ENCODE measurements around the gene MINDY4. TPM values are rescaled to one million over a fixed set of nuclear protein-coding genes. Genes with fewer than 3 reads are reported as not detected.

Gene MINDY4
- total RNA-seq, 1 donor from 2014 or later = 0.96 TPM

DNA sequence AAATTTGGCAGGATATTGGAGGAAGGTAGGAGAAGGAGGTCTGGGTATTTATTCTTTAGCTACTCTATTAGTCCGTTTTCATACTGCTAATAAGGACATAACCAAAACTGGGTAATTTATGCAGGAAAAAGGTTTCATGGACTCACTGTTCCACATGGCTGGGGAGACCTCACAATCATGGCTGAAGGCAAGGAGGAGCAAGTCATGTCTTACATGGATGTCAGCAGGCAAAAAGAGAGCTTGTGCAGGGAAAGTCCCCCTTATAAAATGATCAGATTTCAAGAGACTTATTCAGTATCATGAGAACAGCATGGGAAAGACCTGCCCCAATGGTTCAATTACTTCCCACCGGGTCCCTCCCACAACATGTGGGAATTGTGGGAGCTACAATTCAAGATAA, 21.2 kb upstream of the MINDY4 start:
- H3K36me3 Mint-ChIP-seq (ENCODE audit: low read depth) = no peaks in the 10 kb centered on the region
- no peaks in the 10 kb centered on the region for H3K4me1 Mint-ChIP-seq (ENCODE audit: low read depth)
- intact Hi-C loops (cut with micrococcal nuclease) = no loop called here
- DNase-seq (ENCODE audit: low spot score) = no peak
- no peaks in the 10 kb centered on the region for H3K9me3 Mint-ChIP-seq
- H3K27ac Mint-ChIP-seq = no peak overlapping the region
- H3K4me3 Mint-ChIP-seq = no peak overlapping the region
- no peaks in the 10 kb centered on the region for H3K27me3 Mint-ChIP-seq (ENCODE audit: insufficient read depth)

DNA sequence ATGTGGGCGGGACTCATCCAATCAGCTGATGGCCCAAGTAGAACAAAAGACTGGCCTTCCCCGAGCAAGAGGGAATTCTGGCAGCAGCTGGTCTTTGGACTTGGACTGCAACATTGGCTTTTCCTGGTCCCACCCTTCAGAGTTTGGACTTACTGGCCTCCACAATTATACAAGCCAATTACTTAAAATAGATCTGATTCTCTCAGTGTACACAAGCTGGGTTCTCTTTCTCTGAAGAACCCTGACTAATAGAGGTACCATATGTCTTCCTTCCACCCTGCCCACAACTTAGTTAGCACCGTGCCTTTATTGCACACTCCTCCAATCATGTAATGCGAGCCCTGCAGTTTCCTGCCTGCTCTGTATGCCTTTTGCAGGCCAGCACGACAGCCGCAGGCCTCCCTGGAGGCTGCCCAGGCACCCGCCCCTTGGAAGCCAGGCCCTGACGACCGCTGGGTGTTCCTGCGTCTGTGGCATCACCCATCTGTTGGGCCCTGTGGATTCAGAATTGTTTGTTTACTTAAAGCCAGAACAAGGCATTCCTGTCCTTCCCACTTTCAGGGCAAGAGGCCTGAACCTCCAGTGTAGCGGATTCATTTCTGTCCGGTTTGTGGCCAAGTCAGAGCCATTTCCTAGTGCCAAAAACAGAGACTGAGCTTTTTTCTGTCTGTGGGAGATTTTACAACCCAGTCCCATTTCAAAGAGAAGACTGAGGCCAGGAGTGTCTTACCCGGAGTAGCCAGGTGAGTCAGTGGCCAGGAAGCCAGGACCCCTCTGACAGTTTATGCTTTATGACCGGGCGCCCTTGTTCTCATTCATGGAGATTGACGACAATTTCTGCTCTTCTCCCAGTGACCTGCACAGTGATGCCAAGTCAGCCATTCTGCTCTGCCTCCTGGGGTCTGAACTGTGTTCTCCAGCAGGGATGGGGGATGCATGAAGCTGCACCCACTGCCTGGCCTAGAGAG, 20.2 kb upstream of the MINDY4 start:
- no peaks in the 10 kb centered on the region for H3K27me3 Mint-ChIP-seq (ENCODE audit: insufficient read depth)
- H3K36me3 Mint-ChIP-seq (ENCODE audit: low read depth) = no peaks in the 10 kb centered on the region

GRCh38 chr7:30751696-30752273, 19.4 kb upstream of the MINDY4 start, which contains the start of gene INMT:
TSS of gene INMT (plus strand) at chr7:30752135. CDS start at chr7:30752151, 16 bp downstream.
- intact Hi-C loops (cut with micrococcal nuclease) = no loop called here
- H3K4me3 Mint-ChIP-seq = no peak within 1 kb of the TSS
- H3K4me1 Mint-ChIP-seq (ENCODE audit: low read depth) = no peaks in the 10 kb centered on the region
- no peaks in the 10 kb centered on the region for H3K36me3 Mint-ChIP-seq (ENCODE audit: low read depth)
- no peak within 1 kb of the TSS for H3K27ac Mint-ChIP-seq
- DNase-seq (ENCODE audit: low spot score) = no peak
- H3K27me3 Mint-ChIP-seq (ENCODE audit: insufficient read depth) = no peaks in the 10 kb centered on the region
- no peaks in the 10 kb centered on the region for H3K9me3 Mint-ChIP-seq

More for the DNA sequence above, 20.2 kb upstream of the MINDY4 start:
- Mint-ChIP-seq H3K27ac (no peak overlapping the region), H3K4me3 (no peak overlapping the region), H3K9me3 (no peaks in the 10 kb centered on the region), H3K4me1 (ENCODE audit: low read depth) (no peaks in the 10 kb centered on the region)
- DNase-seq (ENCODE audit: low spot score) = no peak
- intact Hi-C loops (cut with micrococcal nuclease) = no loop called here

GRCh38 chr7:30752484-30752883, 18.7 kb upstream of the MINDY4 start:
- Mint-ChIP-seq H3K9me3 (no peaks in the 10 kb centered on the region), H3K27ac (no peak overlapping the region), H3K27me3 (ENCODE audit: insufficient read depth) (peaks cover 2% of the 10 kb centered on the region), H3K36me3 (ENCODE audit: low read depth) (no peaks in the 10 kb centered on the region), H3K4me3 (no peak overlapping the region), H3K4me1 (ENCODE audit: low read depth) (no peaks in the 10 kb centered on the region)
- no peak for DNase-seq (ENCODE audit: low spot score)
- intact Hi-C loops (cut with micrococcal nuclease) = no loop called here

- Mint-ChIP-seq H3K27ac (no peak overlapping the region), H3K9me3 (no peaks in the 10 kb centered on the region), H3K27me3 (ENCODE audit: insufficient read depth) (peaks cover 5% of the 10 kb centered on the region), H3K4me1 (ENCODE audit: low read depth) (no peaks in the 10 kb centered on the region), H3K4me3 (no peak overlapping the region), H3K36me3 (ENCODE audit: low read depth) (no peaks in the 10 kb centered on the region)
- intact Hi-C loops (cut with micrococcal nuclease) = no loop called here
- no peak for DNase-seq (ENCODE audit: low spot score)
Measured at GRCh38 chr7:30752979-30753378, 18.2 kb upstream of the MINDY4 start.

DNA sequence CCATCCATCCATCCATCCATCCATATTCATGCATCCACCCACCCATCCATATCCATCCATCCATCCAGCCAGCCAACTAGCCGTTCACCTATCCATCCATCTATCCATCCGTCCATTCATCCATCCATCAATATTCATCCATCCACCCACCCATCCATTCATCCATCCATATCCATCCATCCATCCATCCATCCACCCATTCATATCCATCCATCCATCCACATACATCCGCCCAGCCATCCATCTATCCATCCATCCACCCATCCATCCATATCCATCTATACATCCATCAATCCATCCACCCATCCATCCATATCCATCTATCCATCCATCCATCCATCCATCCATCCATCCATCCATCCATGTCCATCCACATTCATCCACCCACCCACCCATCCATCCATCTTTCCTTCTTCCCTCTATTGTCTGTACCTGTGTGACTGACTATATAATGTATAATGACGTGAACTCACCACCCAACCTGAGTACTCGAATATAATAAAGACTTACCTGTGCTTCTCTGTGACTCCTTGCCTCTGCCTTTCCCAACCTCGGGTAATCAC, 16.8 kb upstream of the MINDY4 start:
- no peaks in the 10 kb centered on the region for H3K4me1 Mint-ChIP-seq (ENCODE audit: low read depth)
- H3K4me3 Mint-ChIP-seq = no peak overlapping the region
- H3K9me3 Mint-ChIP-seq = no peaks in the 10 kb centered on the region
- H3K27me3 Mint-ChIP-seq (ENCODE audit: insufficient read depth) = peaks cover 5% of the 10 kb centered on the region
- H3K36me3 Mint-ChIP-seq (ENCODE audit: low read depth) = no peaks in the 10 kb centered on the region
- DNase-seq (ENCODE audit: low spot score) = no peak
- intact Hi-C loops (cut with micrococcal nuclease) = no loop called here
- H3K27ac Mint-ChIP-seq = no peak overlapping the region

DNA sequence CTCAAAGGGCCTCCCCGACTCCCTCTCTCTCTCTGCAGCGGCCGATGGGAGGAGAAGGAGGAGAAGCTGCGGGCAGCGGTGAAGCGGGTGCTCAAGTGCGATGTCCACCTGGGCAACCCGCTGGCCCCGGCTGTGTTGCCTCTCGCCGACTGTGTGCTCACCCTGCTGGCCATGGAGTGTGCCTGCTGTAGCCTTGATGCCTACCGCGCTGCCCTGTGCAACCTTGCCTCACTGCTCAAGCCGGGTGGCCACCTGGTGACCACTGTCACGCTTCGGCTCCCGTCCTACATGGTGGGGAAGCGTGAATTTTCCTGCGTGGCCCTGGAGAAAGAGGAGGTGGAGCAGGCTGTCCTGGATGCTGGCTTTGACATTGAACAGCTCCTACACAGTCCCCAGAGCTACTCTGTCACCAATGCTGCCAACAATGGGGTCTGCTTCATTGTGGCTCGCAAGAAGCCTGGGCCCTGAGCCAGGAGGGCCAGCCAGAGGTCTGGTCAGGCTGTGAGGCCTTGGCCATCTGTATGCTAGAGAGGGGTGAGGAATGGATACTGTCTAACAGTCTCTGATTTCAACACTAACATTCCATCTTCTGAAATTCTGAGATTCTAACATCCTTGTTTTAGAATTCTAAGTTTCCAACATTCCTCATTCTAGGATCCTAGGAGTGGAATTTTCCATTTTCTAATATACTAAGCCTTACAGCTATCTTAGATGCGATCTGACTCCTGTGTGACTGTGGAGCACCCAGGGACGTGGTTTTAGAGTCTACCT, 15.6 kb upstream of the MINDY4 start:
- Mint-ChIP-seq H3K27me3 (ENCODE audit: insufficient read depth) (peaks cover 6% of the 10 kb centered on the region), H3K36me3 (ENCODE audit: low read depth) (no peaks in the 10 kb centered on the region), H3K4me1 (ENCODE audit: low read depth) (no peaks in the 10 kb centered on the region), H3K9me3 (no peaks in the 10 kb centered on the region), H3K4me3 (no peak overlapping the region), H3K27ac (no peak overlapping the region)
- intact Hi-C loops (cut with micrococcal nuclease) = no loop called here
- no peak for DNase-seq (ENCODE audit: low spot score)

DNA sequence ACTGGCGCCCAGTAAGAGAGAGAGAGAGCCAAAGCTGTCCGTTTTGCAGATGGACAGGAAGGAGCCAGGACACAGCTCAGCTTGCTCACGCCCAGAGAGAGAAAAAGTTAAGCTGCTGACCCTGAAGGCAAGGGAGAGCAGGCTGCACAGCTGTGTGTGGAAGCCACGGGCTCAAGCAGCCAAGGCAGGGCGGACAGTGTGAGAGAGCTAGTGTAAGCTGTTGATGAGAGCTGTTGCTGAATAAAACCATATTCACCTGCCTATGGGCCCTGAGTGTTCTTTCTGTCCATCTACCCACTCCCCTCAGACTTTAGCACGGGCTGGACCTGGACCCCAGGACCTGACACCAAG, 13.9 kb upstream of the MINDY4 start:
- no peak for DNase-seq (ENCODE audit: low spot score)
- Mint-ChIP-seq H3K27ac (no peak overlapping the region), H3K4me1 (ENCODE audit: low read depth) (no peaks in the 10 kb centered on the region), H3K9me3 (no peaks in the 10 kb centered on the region), H3K36me3 (ENCODE audit: low read depth) (no peaks in the 10 kb centered on the region), H3K27me3 (ENCODE audit: insufficient read depth) (peaks cover 16% of the 10 kb centered on the region), H3K4me3 (no peak overlapping the region)
- intact Hi-C loops (cut with micrococcal nuclease) = no loop called here

- H3K4me1 Mint-ChIP-seq (ENCODE audit: low read depth) = no peaks in the 10 kb centered on the region
- intact Hi-C loops (cut with micrococcal nuclease) = no loop called here
- no peaks in the 10 kb centered on the region for H3K36me3 Mint-ChIP-seq (ENCODE audit: low read depth)
- no peak for DNase-seq (ENCODE audit: low spot score)
- H3K9me3 Mint-ChIP-seq = no peaks in the 10 kb centered on the region
- H3K27me3 Mint-ChIP-seq (ENCODE audit: insufficient read depth) = peaks cover 22% of the 10 kb centered on the region
- H3K27ac Mint-ChIP-seq = no peak overlapping the region
- no peak overlapping the region for H3K4me3 Mint-ChIP-seq
Measured at GRCh38 chr7:30760514-30761213, 10.6 kb upstream of the MINDY4 start.

DNA sequence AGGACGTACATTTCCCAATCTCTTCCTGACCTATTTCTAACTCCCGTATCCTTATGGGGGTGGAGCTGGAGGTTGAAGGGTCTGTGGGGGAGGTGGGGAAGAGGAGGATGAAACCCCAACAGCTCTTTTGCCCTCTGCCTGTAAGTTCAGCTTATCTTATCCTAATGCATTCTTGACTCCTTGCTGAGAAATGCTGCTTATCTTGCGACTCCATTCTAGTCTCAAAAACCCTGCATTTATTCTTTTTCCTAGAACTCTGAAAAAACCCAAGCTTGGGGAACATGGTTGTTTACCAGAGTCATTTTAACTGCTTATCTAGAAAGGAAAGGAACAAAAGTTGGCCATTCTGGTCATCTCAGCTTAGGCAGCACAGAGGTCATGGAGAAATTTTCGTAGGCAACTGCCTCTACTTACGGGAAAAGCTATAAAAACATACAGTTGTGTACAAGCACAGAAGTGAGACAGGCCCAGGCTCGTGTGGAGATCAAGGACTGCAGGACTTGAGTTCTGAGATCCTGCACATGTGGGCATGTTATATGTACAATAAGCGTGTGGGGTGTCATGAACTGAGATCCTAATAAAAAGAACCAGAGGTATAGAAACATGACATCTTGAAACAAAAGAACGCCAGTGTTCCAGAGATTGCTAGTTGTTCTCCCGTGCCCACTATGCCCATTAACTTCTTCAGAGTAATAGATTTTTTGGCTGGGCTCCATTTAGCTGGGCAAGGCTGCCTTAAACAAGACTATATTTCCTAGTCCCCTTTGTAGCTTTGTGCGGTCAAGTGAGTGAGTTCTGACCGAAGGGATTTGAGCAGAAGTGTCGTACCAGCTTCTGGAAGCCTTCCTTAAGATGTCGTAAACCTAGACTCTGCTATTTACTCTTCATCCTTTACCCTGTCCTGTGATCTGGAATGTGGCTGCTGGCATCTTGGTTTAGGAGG, 9.7 kb upstream of the MINDY4 start:
- intact Hi-C loops (cut with micrococcal nuclease) = no loop called here
- DNase-seq (ENCODE audit: low spot score) = no peak
- Mint-ChIP-seq H3K4me3 (no peak overlapping the region), H3K4me1 (ENCODE audit: low read depth) (no peaks in the 10 kb centered on the region), H3K36me3 (ENCODE audit: low read depth) (no peaks in the 10 kb centered on the region), H3K27me3 (ENCODE audit: insufficient read depth) (peaks cover 22% of the 10 kb centered on the region), H3K9me3 (no peaks in the 10 kb centered on the region), H3K27ac (no peak overlapping the region)

GRCh38 chr7:30764030-30764975, 6.9 kb upstream of the MINDY4 start:
- H3K4me1 Mint-ChIP-seq (ENCODE audit: low read depth) = no peaks in the 10 kb centered on the region
- no peak for DNase-seq (ENCODE audit: low spot score)
- H3K27ac Mint-ChIP-seq = no peak overlapping the region
- H3K27me3 Mint-ChIP-seq (ENCODE audit: insufficient read depth) = peaks cover 22% of the 10 kb centered on the region
- no peaks in the 10 kb centered on the region for H3K36me3 Mint-ChIP-seq (ENCODE audit: low read depth)
- no peak overlapping the region for H3K4me3 Mint-ChIP-seq
- intact Hi-C loops (cut with micrococcal nuclease) = no loop called here
- H3K9me3 Mint-ChIP-seq = no peaks in the 10 kb centered on the region

All from activated T-helper 1 cell treated with anti-CD3 and anti-CD28 coated beads, Interleukin-12 subunit alpha, Interleukin-12 subunit beta, Interleukin-2, Interleukin-4 antibody, amounts not matched to agents 30 ng/mL and 10 ng/mL and 1 ng/mL, durations not matched to agents 14 hours and 24 hours and 36 hours (primary cell).